CD4-positive, alpha-beta memory T cell (primary cell): ENCODE data around the gene PLCH2. TPM values are rescaled to one million over a fixed set of nuclear protein-coding genes. Genes with fewer than 3 reads are reported as not detected.

Source experiments
- CTCF ChIA-PET: fragments of 350-600 bp; sonication (Branson Sonifier 250); formaldehyde crosslinking; loops from one replicate; lab custom pipeline; 2021; ENCODE audit warnings: inconsistent platforms; ENCODE audit not compliant: partially characterized antibody; lab: Charles Lee
- POLR2A ChIA-PET: fragments of 350-600 bp; sonication (Branson Sonifier 250); formaldehyde crosslinking; loops from one replicate; lab custom pipeline; 2021; ENCODE audit not compliant: partially characterized antibody; lab: Charles Lee
- DNase-seq, 5 donors: peaks; one replicate each; pipeline versions ENCODE4 v3.0.0 to v3.0.0-alpha.2; 2020 to 2022; ENCODE audit warnings: mixed read lengths in 1 of 5
- H3K27ac ChIP-seq: one replicate; pipeline ENCODE4 v1.7.0; 2013; ENCODE audit warnings: low read depth, low read length
- H3K27me3 ChIP-seq: 2 replicates; pipeline ENCODE4 v1.7.0; 2013; ENCODE audit warnings: mild to moderate bottlenecking, low read length, moderate library complexity; ENCODE audit not compliant: insufficient read depth
- H3K36me3 ChIP-seq: 2 replicates; pipeline ENCODE4 v1.7.0; 2013; ENCODE audit warnings: mild to moderate bottlenecking, low read length, moderate library complexity; ENCODE audit not compliant: insufficient read depth
- H3K4me1 ChIP-seq: 2 replicates; pipeline ENCODE4 v1.7.0; 2013; ENCODE audit warnings: mild to moderate bottlenecking, low read length, moderate library complexity; ENCODE audit not compliant: insufficient read depth
- H3K4me3 ChIP-seq, 2 donors: one replicate each; pipeline ENCODE4 v1.7.0; 2013; ENCODE audit warnings: low read length in 2 of 2, mild to moderate bottlenecking in 1 of 2
- H3K9me3 ChIP-seq, 2 donors: one replicate each; pipeline ENCODE4 v1.7.0; 2013; ENCODE audit warnings: low read length in 2 of 2, control low read depth in 1 of 2; ENCODE audit not compliant: control insufficient read depth in 1 of 2
- H3K27ac Mint-ChIP-seq, 7 donors: one replicate each; pipeline ENCODE4 v1.8.0; 2020 to 2021; ENCODE audit warnings: mixed read lengths in 7 of 7, mild to moderate bottlenecking in 6 of 7, inconsistent platforms in 3 of 7, moderate library complexity in 3 of 7
- H3K27me3 Mint-ChIP-seq, 2 donors: one replicate each; pipeline ENCODE4 v1.8.0; 2020 to 2021; ENCODE audit warnings: mixed read lengths in 2 of 2
- H3K36me3 Mint-ChIP-seq, 2 donors: one replicate each; pipeline ENCODE4 v1.8.0; 2020 to 2021; ENCODE audit warnings: mixed read lengths in 2 of 2, inconsistent platforms in 1 of 2, mild to moderate bottlenecking in 1 of 2
- H3K4me1 Mint-ChIP-seq, 4 donors: one replicate each; pipeline ENCODE4 v1.8.0; 2020 to 2021; ENCODE audit warnings: mixed read lengths in 4 of 4, mild to moderate bottlenecking in 1 of 4
- H3K4me3 Mint-ChIP-seq, 8 donors: one replicate each; pipeline ENCODE4 v1.8.0; 2020 to 2021; ENCODE audit warnings: mixed read lengths in 8 of 8, mild to moderate bottlenecking in 7 of 8, moderate library complexity in 6 of 8, inconsistent platforms in 3 of 8
- H3K9me3 Mint-ChIP-seq, 8 donors: one replicate each; pipeline ENCODE4 v1.8.0; 2020 to 2021; ENCODE audit warnings: mixed read lengths in 8 of 8, mild to moderate bottlenecking in 5 of 8, inconsistent platforms in 3 of 8, moderate library complexity in 1 of 8
- intact Hi-C: fragments of 100-400 bp; cut with micrococcal nuclease; formaldehyde crosslinking; loops from one replicate; pipeline ENCODE4 v1.15.1; 2023
- polyA plus RNA-seq, 2 donors: library from polyadenylated mRNA; unstranded; fragments of 300-500 nt; fragmentation: Illumina TruSeq; gene quantifications; one replicate each; pipeline ENCODE4 v1.2.3, GENCODE V29; 2021
- total RNA-seq, 2 experiments: library from RNA; stranded (reverse); gene quantifications; one replicate each; pipeline ENCODE4 v1.2.3, GENCODE V29; 2021

PLCH2 gene
- total RNA-seq (10 to 100 TPM; 26.6 to 31.6 TPM), polyA plus RNA-seq (1 to 10 TPM in 1 of 2 donors, not detected in 1; 2.0 TPM)

- Histone ChIP-seq H3K27ac (no peak within 1 kb of the TSS), H3K27me3 (no peaks in the 10 kb centered on the region), H3K4me1 (no peaks in the 10 kb centered on the region), H3K9me3 (no peaks in the 10 kb centered on the region), H3K36me3 (no peaks in the 10 kb centered on the region), H3K4me3 (no peak within 1 kb of the TSS)
- Mint-ChIP-seq H3K4me1 (no peaks in the 10 kb centered on the region), H3K4me3 (no peak within 1 kb of the TSS), H3K9me3 (no peaks in the 10 kb centered on the region), H3K27me3 (no peaks in the 10 kb centered on the region), H3K27ac (no peak within 1 kb of the TSS), H3K36me3 (no peaks in the 10 kb centered on the region)
- CTCF ChIA-PET: no interaction called here
- intact Hi-C loops: no loop called here
- POLR2A ChIA-PET: no interaction called here
- no peak for DNase-seq
Measured at GRCh38 chr1:2476061-2476999, at the start of gene PLCH2. TSS of gene PLCH2 (plus strand) at chr1:2476289. CDS start at chr1:2476589, 300 bp downstream.

GRCh38 chr1:2426540-2426939 lies 49.5 kb upstream of the PLCH2 start:
- no peak overlapping the region for H3K4me3 ChIP-seq
- no peak for DNase-seq
- CTCF ChIA-PET: interaction anchor here (1.1 kb wide), 1 partner anchor 11 kb away, joined by 3 read pairs; no protein-coding TSS in a partner anchor
- H3K9me3 Mint-ChIP-seq: peaks cover 0 to 14% (median 0%) of the 10 kb centered on the region in 8 donors
- POLR2A ChIA-PET: interaction anchor here (1.2 to 1.4 kb wide), 2 partner anchors 74 to 232 kb away, joined by 3 read pairs; partner anchors contain the start of gene FAAP20
- intact Hi-C loops: no loop called here
- H3K27me3 Mint-ChIP-seq: no peaks in the 10 kb centered on the region
- no peaks in the 10 kb centered on the region for H3K27me3 ChIP-seq
- H3K27ac Mint-ChIP-seq: no peak overlapping the region
- H3K36me3 Mint-ChIP-seq: peaks cover 0 to 1% of the 10 kb centered on the region in 2 donors
- H3K4me1 Mint-ChIP-seq: no peaks in the 10 kb centered on the region
- no peak overlapping the region for H3K27ac ChIP-seq
- H3K4me1 ChIP-seq: no peaks in the 10 kb centered on the region
- H3K9me3 ChIP-seq: no peaks in the 10 kb centered on the region
- no peaks in the 10 kb centered on the region for H3K36me3 ChIP-seq
- H3K4me3 Mint-ChIP-seq: no peak overlapping the region

- Mint-ChIP-seq H3K36me3 (peaks cover 0 to 1% of the 10 kb centered on the region in 2 donors), H3K27me3 (no peaks in the 10 kb centered on the region), H3K27ac (no peak overlapping the region), H3K9me3 (peaks cover 0 to 14% (median 0%) of the 10 kb centered on the region in 8 donors), H3K4me3 (no peak overlapping the region), H3K4me1 (no peaks in the 10 kb centered on the region)
- no peak for DNase-seq
- H3K27ac ChIP-seq: no peak overlapping the region
- no peaks in the 10 kb centered on the region for H3K9me3 ChIP-seq
- H3K4me3 ChIP-seq: no peak overlapping the region
- intact Hi-C loops: no loop called here
- H3K27me3 ChIP-seq: no peaks in the 10 kb centered on the region
- CTCF ChIA-PET: no interaction called here
- H3K36me3 ChIP-seq: no peaks in the 10 kb centered on the region
- no peaks in the 10 kb centered on the region for H3K4me1 ChIP-seq
- POLR2A ChIA-PET: interaction anchor here (1.4 kb wide), 1 partner anchor 232 kb away, joined by 3 read pairs; the partner anchor contains the start of gene FAAP20
Measured at GRCh38 chr1:2427051-2427450, 49.0 kb upstream of the PLCH2 start.

- Mint-ChIP-seq H3K27ac (peak overlapping the region in 2 of 7 donors; percentile 46 to 61), H3K36me3 (peaks cover 0 to 1% of the 10 kb centered on the region in 2 donors), H3K9me3 (peaks cover 0 to 9% (median 0%) of the 10 kb centered on the region in 8 donors), H3K4me1 (no peaks in the 10 kb centered on the region), H3K27me3 (no peaks in the 10 kb centered on the region), H3K4me3 (no peak overlapping the region)
- Histone ChIP-seq H3K36me3 (no peaks in the 10 kb centered on the region), H3K27me3 (no peaks in the 10 kb centered on the region), H3K9me3 (no peaks in the 10 kb centered on the region), H3K4me1 (no peaks in the 10 kb centered on the region), H3K27ac (no peak overlapping the region), H3K4me3 (no peak overlapping the region)
- ChIA-PET CTCF (no interaction called here), POLR2A (no interaction called here)
- DNase-seq: no peak
- intact Hi-C loops: no loop called here
Measured at GRCh38 chr1:2427976-2428375, 48.1 kb upstream of the PLCH2 start.

GRCh38 chr1:2428490-2428889 lies 47.6 kb upstream of the PLCH2 start:
- ChIA-PET POLR2A (no interaction called here), CTCF (no interaction called here)
- Mint-ChIP-seq H3K9me3 (peaks cover 0 to 5% (median 0%) of the 10 kb centered on the region in 8 donors), H3K27ac (no peak overlapping the region), H3K27me3 (no peaks in the 10 kb centered on the region), H3K4me1 (no peaks in the 10 kb centered on the region), H3K4me3 (no peak overlapping the region), H3K36me3 (peaks cover 0 to 1% of the 10 kb centered on the region in 2 donors)
- intact Hi-C loops: no loop called here
- Histone ChIP-seq H3K27ac (no peak overlapping the region), H3K4me3 (no peak overlapping the region), H3K4me1 (no peaks in the 10 kb centered on the region), H3K27me3 (no peaks in the 10 kb centered on the region), H3K9me3 (no peaks in the 10 kb centered on the region), H3K36me3 (no peaks in the 10 kb centered on the region)
- DNase-seq: no peak

GRCh38 chr1:2429780-2430591 lies 46.1 kb upstream of the PLCH2 start:
- Mint-ChIP-seq H3K27ac (no peak overlapping the region), H3K27me3 (no peaks in the 10 kb centered on the region), H3K9me3 (peaks cover 0 to 2% (median 0%) of the 10 kb centered on the region in 8 donors)

More at GRCh38 chr1:2429780-2430591, 46.1 kb upstream of the PLCH2 start:
- no peaks in the 10 kb centered on the region for H3K4me1 Mint-ChIP-seq
- intact Hi-C loops: no loop called here
- no peak for DNase-seq
- no peak overlapping the region for H3K4me3 ChIP-seq
- ChIA-PET POLR2A (interaction anchor here (1.1 kb wide), 1 partner anchor 117 kb away, joined by 3 read pairs; no protein-coding TSS in a partner anchor), CTCF (interaction anchor here (1.2 kb wide), 1 partner anchor 117 kb away, joined by 4 read pairs; no protein-coding TSS in a partner anchor)
- no peak overlapping the region for H3K27ac ChIP-seq
- no peaks in the 10 kb centered on the region for H3K9me3 ChIP-seq
- no peaks in the 10 kb centered on the region for H3K27me3 ChIP-seq
- H3K4me1 ChIP-seq: no peaks in the 10 kb centered on the region
- no peak overlapping the region for H3K4me3 Mint-ChIP-seq
- no peaks in the 10 kb centered on the region for H3K36me3 ChIP-seq
- no peaks in the 10 kb centered on the region for H3K36me3 Mint-ChIP-seq
